Hematopoietic multipotent progenitor cell treated with erythropoietin and hydrocortisone succinate and interleukin-3 and kit ligand, for 15 days (in vitro differentiated cells): Measurements from ENCODE around the gene GFOD1.
A peak's percentile ranks its signal among the peaks of the same experiment; 100 is the strongest.

Experiments
- DNase-seq: peaks from one replicate; pipeline ENCODE4 v3.0.0-alpha.2; 2015; ENCODE audit warnings: low spot score

The GFOD1 gene

DNA sequence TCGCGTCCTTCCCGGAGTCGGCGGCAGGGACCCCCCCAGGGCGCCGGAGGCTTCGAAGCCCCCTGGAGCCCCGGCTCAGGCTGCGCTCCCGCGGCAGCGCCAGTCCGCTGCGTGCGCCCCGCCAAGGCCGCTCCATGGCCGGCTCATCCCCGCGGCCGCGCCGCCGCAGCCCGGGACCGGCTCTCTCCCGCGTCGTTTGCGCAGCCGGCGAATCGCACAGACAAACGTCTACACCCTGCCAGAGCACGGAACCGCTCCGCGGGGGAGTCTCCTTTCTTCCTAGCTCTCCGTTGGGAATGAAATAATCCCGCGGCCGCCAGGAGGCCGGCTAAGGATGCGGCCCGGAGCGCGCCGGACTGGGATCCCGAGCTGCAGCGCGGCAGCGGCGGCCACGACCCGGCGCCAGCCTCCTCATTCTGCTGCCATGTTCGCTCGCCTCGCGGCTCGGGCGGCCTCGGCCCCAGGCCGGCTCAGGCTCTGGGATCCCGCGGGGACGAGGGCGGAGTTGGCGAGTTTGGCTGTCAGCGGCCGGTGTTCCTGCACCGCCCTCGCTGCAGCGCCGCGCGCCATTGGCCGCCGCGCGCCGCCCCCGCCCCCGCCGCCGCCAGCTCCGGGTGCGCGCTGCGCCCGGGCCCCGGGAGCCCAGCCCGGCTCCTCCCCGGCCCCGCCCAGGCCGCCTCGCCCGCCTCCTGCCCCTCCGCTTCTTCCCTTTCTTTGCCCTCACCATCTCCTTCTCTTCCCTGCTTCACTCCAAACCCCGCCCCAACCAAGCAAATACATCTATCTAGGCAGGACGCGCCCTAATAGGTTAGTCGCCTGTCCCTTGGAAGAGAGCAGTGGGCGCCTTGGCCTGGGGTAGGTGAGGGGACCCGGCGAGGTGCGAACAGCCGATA is at the start of gene GFOD1:
Gene GFOD1 (minus strand): TSS at position 479 of the 893 bp plus-strand sequence. CDS start 710 bp downstream, outside the sequence.
- DNase-seq: peak; percentile 82

DNA sequence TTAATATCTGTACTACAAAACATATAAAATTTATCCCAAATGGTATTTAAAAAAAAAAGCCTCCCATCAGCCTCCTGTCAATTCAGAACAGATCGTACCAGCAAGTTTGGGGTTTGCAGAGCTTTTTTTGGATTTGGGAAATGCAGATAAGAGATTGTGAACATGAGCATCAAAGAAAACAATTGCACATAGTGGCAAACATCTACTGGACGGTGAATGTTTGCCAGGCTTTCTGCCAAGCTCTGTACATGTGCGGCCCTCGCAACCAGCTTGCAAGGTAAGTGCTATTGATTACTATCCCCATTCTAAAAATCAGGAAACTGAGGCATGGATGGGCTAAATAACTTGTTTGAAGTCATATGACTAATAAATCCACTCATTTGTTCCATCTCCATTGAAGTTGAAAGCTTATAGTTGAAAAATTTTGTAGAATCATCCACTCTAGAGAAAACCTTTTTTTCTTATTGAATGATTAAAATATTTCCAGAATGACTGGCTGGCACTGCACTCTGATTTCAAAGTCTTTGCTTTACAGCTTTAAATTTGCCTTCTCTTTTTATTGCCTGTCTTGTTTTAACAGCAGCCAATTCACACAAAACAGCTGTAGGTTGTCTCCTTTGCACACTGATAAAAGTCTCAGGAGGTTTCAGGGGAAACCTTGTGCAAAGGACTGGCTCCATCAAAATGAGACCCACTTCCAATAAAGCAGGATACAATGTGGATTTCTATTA is 49.6 kb upstream of the GFOD1 start:
- DNase-seq: no peak

DNA sequence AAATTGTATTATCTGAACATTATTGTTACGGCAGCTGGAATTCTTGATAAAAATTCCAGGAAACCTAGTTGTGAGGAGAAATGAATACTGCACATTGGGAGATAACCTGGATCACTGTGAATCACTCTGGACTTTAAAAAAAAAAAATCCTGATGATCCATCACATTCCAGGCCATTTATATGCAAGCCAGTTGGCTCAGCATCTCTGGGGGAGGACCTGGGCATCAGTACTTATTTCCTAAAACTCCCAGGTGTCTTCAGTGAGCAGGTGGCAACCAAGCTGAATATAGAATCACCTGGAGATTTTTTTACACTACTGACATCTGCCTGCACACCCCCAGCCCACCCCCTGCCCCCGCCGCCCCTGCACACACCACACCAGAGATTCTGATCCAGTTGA is 47.9 kb upstream of the GFOD1 start:
- no peak for DNase-seq

- no peak for DNase-seq
Observed at GRCh38 chr6:13534536-13534935, 47.1 kb upstream of the GFOD1 start.

- DNase-seq: no peak
Observed at GRCh38 chr6:13531956-13532355, 44.6 kb upstream of the GFOD1 start.

GRCh38 chr6:13528777-13529343 is 41.5 kb upstream of the GFOD1 start:
- no peak for DNase-seq

DNA sequence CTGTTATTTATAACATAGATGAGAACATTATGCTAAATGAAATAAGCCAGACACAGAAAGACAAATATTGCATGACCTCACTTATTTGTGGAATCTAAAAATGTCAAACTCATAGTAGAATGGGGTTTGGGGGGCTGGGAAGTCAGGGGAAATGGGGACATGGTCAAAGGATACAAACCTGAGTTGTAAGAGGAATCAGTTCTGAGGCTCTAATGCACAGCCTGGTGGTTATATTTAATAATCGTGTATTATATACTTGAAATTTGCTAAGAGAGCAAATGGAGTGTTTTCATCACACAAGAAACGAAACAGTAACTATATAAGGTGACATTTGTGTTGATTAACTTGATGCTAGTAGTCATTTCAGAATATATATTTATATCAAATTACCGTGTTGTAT is 40.8 kb upstream of the GFOD1 start:
- no peak for DNase-seq

DNA sequence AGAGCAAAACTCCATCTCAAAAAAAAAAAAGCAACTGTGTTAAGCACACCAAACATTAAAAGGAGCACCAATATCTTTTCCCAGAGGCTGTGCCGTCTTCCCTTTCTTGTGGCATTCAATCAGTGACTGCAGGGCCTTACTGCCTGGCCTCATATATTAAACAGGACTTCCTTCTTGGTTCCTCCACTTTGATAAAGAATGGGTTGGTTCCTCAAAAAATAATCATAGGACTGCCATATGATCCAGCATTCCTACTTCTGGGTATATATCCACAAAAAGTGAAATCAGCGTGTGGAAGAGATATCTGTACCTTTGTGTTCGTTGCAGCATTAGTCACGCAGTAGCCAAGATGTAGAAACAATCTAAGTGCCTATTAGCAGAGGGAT is 40.3 kb upstream of the GFOD1 start:
- DNase-seq: no peak

GRCh38 chr6:13526727-13527670 is 39.6 kb upstream of the GFOD1 start:
- no peak for DNase-seq

GRCh38 chr6:13526357-13526726 is 38.9 kb upstream of the GFOD1 start:
- no peak for DNase-seq

DNA sequence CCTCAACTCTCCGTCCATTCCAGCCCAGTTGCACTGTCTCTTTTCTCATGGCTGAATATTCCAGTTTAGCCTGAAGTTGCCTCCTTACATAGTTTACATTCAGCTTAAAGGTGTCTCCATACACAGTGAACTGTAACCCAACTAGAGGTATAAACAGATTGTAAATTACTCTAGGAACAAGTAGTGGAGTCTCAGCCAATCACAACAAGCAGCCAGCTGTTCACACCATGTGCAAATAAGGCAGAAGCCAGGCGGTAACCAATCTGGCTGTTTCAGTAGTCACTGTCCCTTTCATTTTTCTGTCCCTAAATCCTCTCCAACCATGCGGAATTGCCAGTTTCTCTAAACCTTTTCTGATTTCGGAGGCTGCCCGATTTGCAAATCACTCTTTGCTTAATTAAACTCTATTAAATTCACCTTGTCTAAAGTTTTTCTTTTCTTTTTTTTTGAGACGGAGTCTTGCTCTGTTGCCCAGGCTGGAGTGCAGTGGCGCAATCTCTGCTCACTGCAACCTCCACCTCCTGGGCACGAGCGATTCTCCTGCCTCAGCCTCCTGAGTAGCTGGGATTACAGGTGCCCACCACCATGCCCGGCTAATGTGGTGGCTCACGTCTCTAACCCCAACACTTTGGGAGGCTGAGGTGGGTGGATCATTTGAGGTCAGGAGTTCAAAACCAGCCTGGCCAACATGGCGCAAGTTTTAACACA is 37.6 kb upstream of the GFOD1 start:
- DNase-seq: no peak

DNA sequence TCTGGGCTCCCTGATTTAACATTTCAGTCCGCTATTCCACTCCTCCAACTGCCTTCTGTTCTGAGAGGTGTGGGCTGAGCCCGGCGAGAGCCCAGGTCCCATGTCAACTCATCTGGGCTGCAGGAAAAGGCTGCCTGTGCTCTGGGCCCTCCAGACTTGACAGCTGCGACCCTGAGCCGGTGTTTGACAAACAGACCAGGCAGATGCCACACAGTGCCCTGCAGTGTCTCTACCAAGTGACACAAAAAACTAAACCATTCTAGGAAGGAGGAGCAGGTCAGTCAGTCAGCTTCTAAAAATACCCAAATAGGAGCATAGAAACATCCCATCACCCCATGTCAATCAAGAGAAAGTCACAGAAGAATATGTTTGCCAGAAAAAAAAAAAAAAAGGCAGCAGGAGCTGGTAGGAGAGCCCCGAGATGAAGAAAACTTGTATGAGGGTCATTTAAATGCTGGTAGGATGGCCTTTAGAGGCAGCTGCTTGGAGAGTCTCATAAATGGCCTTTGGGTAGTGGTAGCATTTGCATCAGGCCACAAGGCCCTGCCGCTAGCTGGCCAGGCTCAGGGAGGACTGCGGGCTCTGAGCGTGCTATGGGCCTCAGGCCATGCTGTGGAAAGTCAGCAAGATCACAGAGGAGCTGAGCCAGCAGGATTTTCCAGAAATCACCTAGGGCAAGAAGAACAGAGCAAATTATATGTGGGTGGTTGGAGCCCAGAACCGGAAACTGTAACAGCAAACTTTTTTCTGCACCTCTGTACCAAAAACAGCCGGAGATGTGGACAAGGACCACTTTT is 36.6 kb upstream of the GFOD1 start:
- no peak for DNase-seq

DNA sequence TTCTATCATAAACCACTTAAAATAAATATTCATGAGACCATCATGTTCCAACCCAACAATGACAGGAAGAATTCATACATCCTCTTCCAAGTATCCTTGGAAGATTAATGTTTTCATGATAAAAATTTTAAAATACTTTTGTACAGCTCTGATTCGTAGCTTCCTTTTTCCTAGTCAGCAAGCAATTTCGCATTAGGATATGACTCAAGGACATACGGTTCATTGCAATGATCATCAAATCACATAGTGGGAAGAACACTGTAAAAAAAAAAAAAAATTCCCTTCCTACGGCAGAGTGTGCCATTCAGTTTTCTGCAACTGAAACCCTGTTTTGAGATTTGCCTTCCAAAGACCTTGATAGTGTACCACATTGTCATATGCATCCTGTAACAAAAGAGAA is 35.3 kb upstream of the GFOD1 start:
- no peak for DNase-seq

GRCh38 chr6:13519839-13520238 is 32.4 kb upstream of the GFOD1 start:
- no peak for DNase-seq

- DNase-seq: no peak
Observed at GRCh38 chr6:13517116-13517515, 29.7 kb upstream of the GFOD1 start.

DNA sequence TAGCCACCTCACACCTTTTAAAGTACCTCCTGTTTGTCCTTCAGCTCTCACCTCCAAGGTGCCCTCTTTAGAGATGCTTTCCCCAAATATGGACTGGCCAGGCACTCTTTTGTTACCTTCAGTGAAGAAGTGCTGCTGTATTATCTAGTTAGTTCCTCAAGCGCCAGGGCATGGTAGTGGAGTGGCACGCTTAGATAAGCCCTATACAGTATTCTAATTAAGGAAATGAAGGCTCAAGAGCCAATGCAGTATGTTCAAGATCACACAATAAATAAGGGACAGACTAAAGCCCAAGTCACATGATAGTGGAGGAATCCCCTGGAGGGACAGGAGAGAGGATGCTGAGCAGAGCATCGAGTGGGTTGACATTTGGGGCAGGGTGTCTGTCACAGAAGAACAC is 28.5 kb upstream of the GFOD1 start:
- peak; percentile 38 for DNase-seq

DNA sequence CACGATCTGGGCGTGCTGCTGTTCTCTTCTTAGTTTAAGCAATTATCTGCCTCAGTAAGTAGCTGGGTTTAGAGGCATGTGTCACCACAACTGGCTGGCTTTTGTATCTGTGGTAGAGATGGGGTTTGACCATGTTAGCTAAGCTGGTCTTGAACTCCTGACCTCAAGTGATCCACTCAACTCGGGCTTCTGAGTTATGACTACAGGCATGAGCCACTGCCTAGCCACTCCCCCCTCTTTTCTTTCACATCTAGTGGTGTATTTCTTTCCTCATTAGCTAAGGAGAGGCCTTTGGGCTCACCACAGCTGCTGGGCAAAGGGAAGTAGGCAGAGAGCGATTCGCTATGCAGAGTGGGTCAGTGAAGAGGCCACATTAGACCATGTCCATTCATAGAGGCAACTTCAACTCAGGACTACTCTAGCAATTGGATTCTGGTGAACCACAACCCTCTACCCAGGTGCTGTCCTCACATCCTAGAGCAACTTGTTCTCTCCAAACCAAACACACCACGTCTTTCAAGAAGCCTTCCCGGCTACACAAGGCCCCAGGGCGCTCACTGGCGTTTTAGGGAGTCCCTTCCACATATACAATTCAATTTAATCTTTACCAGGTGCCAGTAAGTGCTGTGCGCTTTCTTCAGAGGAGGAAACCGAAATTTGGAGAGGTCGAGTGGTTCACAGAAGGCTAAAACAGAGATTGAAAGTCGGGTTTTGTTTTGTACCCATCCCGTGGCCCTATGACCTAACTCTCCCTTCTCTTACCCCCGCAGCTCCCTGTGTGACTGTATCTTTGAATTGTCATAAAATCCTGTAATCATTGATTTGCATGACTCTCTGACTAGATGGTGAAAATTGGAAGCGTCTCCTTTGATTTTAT is 26.5 kb upstream of the GFOD1 start:
- no peak for DNase-seq

DNA sequence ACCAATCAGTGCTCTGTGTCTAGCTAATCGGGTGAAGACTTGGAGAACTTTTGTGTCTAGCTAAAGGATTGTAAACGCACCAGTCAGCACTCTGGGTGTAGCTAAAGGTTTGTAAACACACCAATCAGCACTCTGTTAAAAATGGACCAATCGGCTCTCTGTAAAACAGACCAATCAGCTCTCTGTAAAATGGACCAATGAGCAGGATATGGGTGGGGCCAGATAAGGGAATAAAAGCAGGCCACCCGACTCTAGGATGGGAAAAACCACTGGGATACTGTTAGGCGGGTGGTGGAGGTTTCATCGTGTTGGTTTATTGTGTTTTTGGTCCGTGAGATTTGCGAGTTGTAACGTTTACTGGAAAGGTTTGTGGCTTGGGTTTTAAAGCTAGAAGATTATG is 25.5 kb upstream of the GFOD1 start:
- no peak for DNase-seq

DNA sequence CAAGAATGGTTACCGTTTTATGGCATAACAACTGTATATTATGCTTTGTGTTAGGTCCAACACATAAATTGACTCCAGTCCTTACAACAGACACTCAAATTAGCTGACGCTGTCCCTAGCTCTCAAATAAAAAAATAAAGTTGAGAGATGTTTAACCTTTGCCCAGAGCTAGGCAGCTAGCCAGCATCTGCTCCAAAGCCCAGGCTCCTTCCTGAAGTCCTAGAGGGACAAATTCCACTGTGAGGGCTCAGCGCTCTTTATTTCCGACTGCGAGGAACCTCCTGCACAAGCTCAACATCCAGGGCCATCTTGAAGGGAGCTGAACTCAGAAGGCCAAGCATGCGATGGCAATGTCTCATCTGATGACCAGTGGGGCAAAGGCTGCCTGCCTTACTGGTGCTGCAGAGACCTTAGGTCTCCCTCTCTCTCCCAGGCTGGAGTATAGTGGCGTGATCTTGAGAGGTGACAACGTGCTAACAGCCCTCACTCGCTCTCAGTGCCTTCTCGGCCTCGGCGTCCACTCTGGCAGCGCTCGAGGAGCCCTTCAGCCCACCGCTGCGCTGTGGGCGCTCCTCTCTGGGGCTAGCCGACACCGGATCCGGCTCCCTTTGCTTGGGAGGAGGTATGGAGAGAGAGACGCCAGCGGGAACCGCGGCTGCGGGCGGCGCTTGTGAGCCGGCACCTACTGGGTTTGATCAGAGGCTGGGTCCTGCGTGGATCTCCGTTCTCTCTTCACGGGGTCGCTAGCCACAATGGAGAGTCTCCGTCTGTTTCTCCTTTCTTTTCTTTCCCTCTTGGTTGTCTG is 24.7 kb upstream of the GFOD1 start:
- no peak for DNase-seq
